Left colon (tissue), 2 donors: ENCODE measurements around the gene EZH1. TPM values are rescaled to one million over a fixed set of nuclear protein-coding genes. Genes with fewer than 3 reads are reported as not detected.
A peak's percentile ranks its signal among the peaks of the same experiment; 100 is the strongest.
"Not testable (repeated sequence)": the region's sequence is repeated elsewhere in the genome, so short reads cannot be mapped to it uniquely, and the experiment has no call there.

ENCODE experiments used
- ATAC-seq: fragments of 200-7000 bp; cut with Tn5 transposase; one replicate; pipeline ENCODE4 v1.9.1; 2020; ENCODE audit warnings: mild to moderate bottlenecking, moderate library complexity
- DNase-seq, 2 donors: peaks; one replicate each; pipeline ENCODE4 v3.0.0-alpha.2; 2020
- intact Hi-C, 2 donors: fragments of 100-400 bp; cut with DNase I in 1 of 2; cut with micrococcal nuclease in 1 of 2; formaldehyde crosslinking; loops; one replicate each; pipeline versions ENCODE4 v1.11.2 to v1.14.0; 2022; cut with DNase I, micrococcal nuclease
- total RNA-seq, 2 donors: library from RNA; stranded (reverse); fragmentation: NEBNext Ultra II Directional; extraction: Animal tissue kit (Norgen Biotek cat#: 25700); gene quantifications; one replicate each; pipeline ENCODE4 v1.2.1, GENCODE V29; 2021
- donor health status: DM: no; HTN: no; CAD: no.
- donor health status: DM: yes; HTN: yes; CAD: no.

The EZH1 gene
- total RNA-seq, 2 donors from 2014 or later, result 24.9 to 28.0 TPM

DNA sequence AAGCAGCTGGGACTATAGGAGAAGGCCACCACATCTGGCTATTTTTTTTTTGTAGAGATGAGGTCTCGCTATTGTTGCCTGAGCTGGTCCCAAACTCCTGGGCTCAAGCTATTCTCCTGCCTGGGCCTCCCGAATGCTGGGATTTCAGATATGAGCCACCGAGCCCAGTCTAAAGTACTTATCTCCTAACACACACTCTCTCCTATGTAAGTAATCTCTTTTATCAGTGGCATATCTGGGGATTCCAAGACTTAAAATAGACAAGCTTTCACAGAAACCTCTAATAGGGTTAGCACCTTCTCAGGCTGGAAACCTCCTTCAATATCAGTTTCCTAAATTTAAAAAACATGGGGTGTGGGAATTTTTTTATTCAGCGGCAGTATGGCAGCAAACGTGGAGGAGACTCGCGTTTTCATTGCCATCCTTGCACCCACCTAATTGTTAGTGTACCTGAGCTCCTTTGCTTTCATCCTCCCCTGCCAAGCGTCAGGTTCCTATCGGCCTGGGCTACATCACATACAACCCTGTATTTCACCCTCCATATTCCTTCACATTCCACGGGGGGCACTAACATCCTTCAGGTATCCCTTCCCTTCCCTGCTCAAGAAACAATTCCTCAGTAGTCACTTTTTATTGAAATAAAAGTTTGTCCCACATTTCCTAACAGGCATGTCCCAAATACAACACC lies 1.1 kb downstream of the EZH1 start:
- DNase-seq (no peak), ATAC-seq (no peak)
- intact Hi-C loops, result no loop called here

DNA sequence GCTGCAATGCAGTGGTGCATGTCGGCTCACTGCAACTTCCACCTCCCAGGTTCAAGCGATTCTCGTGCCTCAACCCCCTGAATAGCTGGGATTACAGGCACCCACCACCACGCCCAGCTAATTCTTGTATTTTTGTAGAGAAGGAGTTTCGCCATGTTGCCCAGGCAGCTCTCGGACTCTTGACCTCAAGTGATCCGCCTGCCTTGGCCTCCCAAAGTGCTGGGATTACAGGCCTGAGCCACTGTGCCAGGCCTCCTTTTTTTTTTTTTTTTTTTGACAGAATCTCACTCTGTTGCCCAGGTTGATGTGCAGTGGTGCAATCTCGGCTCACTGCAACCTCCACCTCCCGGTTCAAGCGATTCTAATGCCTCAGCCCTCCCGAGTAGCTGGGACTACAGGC lies 1.9 kb downstream of the EZH1 start:
- DNase-seq, ATAC-seq, intact Hi-C loops: not testable (repeated sequence)

DNA sequence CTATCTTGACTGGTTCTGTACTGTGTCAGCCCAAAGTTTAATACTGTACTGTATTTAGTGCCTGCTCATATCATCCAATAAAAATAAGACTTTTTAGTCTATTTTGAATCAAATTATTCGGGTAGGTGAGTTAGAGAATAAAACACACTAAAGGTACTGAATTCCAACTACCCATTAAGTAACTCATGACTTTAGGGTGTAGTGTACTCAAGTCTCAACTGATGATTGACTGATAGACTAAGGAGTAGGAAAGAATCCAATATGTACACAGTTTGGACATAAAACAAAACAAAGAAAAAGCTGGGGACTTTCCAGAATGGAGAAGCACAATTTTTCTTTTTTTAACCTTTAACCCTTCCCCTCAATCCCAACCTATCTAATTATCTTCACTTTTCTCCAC lies 4.1 kb downstream of the EZH1 start:
- intact Hi-C loops, result no loop called here
- no peak for DNase-seq
- no peak for ATAC-seq

DNA sequence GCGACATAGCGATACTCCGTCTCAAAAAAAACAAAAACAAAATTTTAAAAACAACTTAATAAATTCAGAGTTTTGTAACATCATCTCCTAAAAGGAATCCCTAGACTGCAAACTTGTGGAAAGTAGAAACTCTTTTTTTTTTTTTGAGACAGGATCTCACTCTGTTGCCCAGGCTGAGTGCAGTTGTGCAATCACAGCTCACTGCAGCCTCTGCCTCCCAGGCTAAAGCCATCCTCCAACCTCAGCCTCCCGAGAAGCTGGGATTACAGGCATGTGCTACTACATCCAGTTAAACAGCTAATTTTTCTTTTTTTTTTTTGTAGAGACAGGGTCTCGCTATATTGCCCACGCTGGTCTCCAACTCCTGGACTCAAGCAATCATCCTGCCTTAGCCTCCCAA lies 19.7 kb downstream of the EZH1 start:
- ATAC-seq, result no peak
- intact Hi-C loops, result loop anchor here in 1 of 2 donors (10.0 kb wide), 1 partner anchor 210 kb away; no protein-coding TSS in a partner anchor

DNA sequence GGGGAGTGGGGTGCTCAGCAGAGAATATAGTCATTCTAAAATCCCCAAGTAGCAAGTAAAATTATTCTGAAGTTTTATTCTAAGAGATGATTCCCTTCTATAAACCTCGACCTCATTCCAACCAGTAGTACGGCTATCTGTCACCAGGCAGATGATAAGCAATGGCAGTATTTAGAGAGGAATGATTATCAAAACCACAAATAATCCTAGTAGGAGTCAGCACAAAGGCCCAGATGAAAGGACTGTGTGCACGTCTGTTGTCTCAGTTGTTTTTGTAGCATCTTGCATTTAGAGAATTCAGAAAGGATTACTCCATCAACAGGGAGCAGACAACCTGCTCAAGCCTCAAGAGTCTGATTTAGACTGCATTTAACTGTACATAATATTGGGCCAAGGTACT lies 21.2 kb downstream of the EZH1 start:
- intact Hi-C loops, result loop anchor here in 1 of 2 donors (5.0 to 10.0 kb wide), 2 partner anchors 39 to 211 kb away; partner anchors contain the start of gene RAMP2
- DNase-seq (no peak), ATAC-seq (no peak)

More for the DNA sequence above, 19.7 kb downstream of the EZH1 start:
- DNase-seq, result no peak

DNA sequence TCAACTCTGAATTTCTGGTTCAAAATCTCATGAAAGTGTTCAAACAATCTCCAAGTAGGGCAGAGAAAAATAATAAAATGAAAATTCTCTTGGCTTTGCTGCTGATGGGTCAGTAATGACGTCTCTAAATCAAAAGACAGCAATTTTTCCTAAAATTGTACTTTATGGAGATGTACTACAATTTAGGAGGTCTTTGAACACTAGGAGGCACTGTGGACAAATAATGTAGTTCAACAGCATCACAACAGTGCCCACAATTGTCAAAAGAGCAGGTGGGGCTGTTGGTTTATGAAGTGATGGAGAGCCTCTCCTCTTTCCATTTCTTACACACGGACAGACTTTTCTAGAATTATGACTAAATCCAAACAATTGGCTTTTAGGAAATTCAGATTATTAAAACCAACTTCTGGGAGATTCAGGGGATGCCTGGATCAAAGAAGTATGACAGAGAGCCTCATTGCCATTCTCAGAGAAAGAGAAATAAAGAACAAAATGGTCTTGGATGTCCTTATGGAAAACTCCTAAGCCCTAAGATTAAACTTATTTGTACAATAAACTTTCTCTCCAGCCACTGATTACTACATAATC lies 23.8 kb downstream of the EZH1 start:
- DNase-seq, result no peak
- intact Hi-C loops, result loop anchor here in 1 of 2 donors (5.0 to 10.0 kb wide), 2 partner anchors 41 to 214 kb away; partner anchors contain the start of gene RAMP2
- peak; percentile 86 for ATAC-seq

DNA sequence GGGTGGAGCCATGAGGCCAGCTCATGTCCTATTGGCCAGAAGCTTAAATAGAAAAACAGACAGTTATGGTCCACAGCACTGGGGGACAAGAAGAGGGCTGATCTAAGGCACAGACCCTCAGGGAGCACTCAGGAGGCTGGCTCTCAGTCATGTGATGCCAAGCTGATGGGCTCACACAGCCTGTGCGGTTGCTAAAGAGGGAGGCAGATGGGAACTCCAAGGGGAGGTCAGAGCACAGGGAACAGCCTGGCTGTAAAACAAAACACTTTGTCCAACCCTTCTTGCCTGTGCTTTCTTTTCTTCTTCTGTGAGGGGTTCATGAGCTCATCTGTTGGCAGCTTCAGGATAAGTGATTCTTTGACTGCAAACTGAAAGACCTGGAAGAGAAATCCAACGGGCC lies 35.3 kb downstream of the EZH1 start:
- intact Hi-C loops, result no loop called here
- no peak for ATAC-seq
- DNase-seq, result no peak

DNA sequence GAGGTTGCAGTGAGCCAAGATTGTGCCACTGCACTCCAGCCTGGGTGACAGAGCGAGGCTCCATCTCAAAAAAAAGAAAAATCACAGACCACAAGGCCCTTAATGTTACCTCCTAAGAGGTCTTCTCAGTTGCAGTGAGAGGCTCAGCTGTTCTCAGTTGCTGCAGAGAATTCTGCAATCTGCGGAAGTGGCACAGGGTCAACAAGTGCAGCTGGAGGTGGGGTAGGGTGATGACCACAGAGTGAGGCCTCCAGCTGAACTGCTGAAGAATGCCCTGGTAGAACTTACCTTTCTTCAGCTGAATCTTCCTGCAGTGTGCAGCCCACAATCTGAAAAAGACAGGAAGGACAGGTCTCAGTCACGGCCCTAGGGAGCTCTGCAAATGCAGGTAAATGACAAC lies 36.3 kb downstream of the EZH1 start:
- intact Hi-C loops, result no loop called here
- DNase-seq (no peak), ATAC-seq (no peak)

DNA sequence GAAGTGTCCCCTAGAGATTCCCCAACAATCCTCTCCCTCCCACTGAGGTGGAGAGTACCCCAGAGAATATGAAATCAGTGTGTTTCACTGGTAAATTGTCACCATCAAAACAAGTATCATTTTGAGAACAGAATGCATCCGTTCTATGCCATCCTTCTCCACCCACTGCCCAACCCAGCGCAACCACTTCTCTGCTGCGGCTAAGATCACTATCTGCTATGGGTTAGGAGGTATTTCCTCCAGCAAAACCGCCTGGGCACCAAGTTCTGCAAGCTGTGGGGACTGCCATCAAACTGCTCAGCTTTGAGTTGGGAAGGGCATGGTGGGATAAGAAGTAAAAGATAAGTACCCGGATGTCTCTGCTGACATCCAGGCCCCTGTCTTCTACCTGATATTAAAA lies 38.1 kb downstream of the EZH1 start:
- intact Hi-C loops, result no loop called here
- DNase-seq (no peak), ATAC-seq (no peak)

DNA sequence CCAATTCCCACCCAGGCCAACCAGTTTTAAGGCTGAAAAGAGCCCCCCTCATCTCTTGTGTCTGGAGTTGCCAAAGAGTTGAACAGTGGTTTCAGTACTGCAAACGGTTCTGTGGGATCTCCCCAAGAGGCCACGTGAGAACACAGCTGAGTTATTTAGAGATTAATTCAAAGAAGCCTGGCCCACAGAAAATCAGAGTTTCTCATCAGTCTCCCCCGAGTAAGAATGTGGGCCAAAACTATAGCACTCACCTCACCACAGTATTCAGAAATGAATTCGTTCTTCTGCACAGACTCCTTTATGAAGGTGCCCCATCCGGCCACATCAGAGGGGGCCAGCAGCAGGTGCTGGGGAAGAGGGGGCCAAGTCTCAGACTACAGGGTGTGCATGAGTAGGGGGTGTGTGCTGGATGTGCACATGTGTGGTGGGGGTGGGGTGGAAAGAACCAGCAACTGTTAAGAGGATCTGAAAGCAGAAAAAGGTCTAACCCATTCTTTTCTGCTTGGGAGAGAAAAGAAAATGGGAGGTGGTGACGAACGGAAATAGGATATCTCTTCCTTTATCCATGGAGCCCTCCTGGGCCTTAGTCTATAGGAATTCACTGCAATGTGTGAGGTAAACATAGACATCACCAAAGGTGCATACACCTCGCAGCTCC lies 39.9 kb downstream of the EZH1 start:
- ATAC-seq (no peak), DNase-seq (no peak)
- intact Hi-C loops, result no loop called here

DNA sequence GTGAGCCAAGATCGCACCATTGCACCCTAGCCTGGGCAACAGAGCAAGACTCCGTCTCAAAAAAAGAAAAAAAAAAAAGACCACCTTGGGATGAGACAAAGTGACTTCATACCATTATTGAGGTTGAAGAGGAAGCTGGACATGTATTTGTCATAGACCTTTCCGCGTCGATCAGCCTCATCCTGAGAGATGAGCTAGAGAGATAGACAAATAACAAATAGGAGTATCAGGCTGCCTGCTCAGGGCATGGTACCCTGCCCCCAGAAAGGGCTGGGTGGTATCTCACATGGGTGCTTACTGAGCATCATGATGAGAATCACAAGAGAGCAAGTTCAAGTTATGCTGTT lies 40.4 kb downstream of the EZH1 start:
- no peak for ATAC-seq

DNA sequence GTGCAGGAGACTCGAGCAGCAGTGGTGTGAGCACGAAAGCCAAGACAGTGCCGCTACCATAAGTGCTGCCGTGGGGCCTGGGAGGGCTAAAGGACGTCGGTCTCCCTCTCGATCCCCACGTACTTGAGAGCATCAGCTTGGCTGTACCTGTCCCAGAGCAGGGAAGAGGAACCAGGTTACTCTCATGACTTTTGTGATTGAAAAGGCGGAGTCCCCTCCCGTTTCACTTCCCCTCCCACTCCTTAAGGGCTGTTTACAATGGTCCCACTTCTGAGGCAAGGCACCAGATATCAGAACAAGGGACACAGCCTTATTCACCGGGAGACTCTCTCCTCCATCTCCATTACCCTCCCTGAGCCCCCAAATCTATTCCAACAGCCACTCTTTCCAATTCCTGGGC lies 42.4 kb downstream of the EZH1 start:
- DNase-seq, result no peak
- intact Hi-C loops, result no loop called here
- ATAC-seq, result no peak

More for the DNA sequence above, 40.4 kb downstream of the EZH1 start:
- no peak for DNase-seq
- intact Hi-C loops, result no loop called here

DNA sequence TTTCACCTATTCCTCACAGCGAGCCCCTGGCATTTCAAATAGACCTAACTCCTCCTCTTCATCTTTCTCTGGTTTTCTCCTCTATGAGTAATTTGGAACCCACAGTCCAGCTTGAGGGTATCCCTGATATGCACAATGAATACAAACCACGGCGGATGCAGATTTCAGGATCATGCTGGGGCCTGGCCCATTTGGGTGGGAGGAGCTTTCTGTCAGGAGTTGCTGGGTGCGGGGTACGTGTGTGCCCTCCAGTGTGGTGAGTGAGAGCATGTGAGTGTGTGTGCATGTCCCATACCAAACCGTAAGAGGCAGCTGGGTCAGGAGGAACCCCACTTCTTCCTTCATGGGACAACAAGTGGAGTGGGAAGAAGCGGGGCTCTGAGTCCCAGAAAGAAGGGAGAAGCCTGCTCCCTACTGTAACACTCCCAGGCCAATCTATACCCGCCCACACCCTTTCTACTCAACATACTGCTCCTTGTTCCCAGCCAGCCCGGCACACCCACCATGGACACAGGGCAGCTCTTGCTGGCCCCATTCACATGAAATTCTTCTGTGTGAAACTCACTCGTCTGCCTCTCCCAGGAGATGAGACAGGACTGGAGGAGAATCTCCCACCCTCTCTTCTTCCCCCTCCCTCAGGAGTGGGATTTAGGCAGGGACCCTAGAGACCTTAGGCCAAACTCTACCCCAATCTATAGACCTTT lies 44.1 kb downstream of the EZH1 start:
- DNase-seq, result no peak
- intact Hi-C loops, result no loop called here
- peak; percentile 34 for ATAC-seq

DNA sequence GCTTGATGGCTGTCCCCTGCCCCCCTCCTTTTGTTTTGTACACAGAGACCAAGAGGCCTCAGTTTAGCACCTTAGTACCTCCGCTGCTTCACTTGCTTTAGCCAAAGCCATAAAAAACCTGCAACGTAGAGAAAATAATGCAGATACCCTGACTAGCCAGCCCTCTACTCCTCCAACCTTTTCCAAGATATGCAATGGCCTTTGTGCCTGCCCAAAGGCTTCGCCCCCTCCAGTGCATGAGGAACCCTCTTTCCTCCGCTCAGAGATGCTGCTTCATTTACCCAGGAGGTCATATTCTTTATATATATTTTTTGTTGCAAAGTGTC lies 45.5 kb downstream of the EZH1 start:
- intact Hi-C loops, result no loop called here
- DNase-seq, result no peak
- no peak for ATAC-seq

DNA sequence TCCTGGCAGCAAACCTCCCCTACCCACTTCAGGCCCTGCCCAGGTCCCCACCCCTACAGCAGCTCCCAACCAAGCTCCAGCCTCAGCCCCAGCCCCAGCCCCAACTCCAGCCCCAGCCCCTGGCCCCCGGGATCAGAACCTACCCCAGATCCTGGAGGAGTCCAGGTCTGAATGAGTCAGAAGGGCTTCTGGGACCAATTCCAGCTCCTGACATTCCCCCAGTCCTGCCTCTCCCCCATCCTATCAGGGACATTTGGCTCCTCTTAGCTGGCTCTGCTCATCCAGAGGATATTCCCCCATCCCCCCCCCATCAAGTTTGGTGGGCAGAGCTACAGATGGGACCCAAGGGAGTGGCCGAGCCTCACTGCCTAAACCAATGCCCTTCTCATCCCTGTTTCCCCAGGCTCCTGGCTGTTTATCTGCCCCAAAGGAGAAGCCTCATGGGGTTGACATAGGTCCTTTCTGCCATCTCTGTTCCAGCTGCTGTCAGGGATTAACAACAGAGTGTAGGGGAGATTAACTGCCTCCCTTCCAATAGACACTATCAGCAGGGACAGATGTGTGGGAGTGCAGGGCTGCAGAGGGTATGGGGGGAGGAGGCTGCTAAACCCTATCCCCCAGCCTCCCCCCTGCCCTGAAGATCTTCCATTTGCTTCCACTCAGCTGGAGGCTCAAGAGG lies 46.0 kb downstream of the EZH1 start:
- DNase-seq (no peak), ATAC-seq (no peak)
- intact Hi-C loops, result no loop called here

DNA sequence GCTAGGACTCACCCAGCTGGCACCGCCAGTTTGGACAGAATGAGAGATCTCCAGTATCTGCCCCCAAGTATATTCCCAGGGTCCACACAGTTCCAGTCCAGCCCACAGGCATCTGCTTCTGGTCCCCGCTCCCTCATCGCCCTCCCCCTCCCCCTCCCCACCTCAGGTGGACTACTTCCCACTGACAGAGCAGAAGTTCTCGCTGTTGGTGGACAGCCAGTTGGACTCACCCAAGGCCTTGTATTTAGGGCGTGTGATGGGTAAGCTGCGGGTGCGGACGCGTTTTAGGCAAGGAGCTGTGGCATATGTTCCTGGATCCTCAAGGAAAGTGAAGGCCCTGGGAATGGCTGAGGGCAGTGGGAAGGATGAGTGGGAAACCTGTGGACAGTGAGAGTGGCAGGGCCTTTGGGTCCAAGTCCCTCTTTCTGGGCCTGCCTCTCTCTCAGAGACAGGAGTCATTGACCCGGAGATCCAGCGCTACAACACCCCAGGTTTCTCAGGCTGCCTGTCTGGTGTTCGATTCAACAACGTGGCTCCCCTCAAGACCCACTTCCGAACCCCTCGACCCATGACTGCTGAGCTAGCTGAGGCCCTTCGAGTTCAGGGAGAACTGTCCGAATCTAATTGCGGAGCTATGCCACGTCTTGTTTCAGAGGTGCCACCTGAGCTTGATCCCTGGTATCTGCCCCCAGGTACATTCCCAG lies 47.6 kb downstream of the EZH1 start:
- intact Hi-C loops, result no loop called here
- DNase-seq (no peak), ATAC-seq (no peak)

DNA sequence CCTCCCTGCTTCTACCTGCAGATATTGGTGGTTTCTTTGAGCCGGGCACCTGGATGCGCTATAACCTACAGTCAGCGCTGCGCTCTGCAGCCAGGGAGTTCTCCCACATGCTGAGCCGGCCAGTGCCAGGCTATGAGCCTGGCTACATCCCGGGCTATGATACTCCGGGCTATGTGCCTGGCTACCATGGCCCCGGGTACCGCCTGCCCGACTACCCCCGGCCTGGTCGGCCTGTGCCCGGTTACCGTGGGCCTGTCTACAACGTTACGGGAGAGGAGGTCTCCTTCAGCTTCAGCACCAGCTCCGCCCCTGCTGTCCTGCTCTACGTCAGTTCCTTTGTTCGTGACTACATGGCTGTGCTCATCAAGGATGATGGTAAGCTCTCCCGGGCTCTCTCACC lies 49.3 kb downstream of the EZH1 start:
- peak in 1 of 2 donors; percentile 15 for DNase-seq
- no peak for ATAC-seq
- intact Hi-C loops, result no loop called here

DNA sequence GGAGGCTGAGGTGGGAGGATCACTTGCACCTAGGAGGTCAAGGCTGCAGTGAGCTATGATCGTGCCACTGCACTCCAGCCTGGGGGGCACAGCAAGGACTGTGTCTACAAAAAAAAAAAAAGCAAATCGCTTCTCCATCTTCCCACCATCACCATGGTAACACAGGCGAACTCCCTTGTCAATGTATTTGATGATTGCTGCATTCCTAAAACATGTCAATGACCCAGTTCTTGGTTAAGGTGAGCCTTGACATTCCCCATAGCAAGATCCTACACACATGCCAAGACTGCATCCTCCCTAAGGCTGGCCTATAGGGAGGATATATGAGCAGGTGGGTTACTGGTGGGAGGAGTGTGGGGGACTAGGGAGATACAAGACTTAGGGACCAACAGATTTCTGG lies 50.3 kb downstream of the EZH1 start:
- intact Hi-C loops, result no loop called here
- DNase-seq (no peak), ATAC-seq (no peak)

DNA sequence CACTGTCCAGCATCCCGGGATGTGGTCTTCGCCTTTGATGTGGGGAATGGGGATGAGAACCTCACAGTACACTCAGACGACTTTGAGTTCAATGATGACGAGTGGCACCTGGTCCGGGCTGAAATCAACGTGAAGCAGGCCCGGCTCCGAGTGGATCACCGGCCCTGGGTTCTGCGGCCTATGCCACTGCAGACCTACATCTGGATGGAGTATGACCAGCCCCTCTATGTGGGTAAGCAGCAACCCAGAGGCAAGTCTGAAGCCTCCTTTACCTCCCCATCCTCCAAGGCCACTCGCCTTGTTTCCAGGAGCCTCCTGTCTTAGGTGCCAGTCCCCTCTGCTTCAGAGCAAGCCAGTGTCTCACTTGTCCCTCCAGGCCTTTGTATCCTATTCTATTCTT lies 52.4 kb downstream of the EZH1 start:
- ATAC-seq (no peak), DNase-seq (no peak)
- intact Hi-C loops, result no loop called here
